ENCODE results near the gene PDLIM7.

- TF ChIP-seq ZBTB33 (IDR thresholded peaks at IDR 0.05) = no peak
- no peak for TF ChIP-seq MAX (IDR thresholded peaks at IDR 0.05; ENCODE audit: low read depth, low read length)
- no peak for TF ChIP-seq EP300 (IDR thresholded peaks at IDR 0.05; ENCODE audit: borderline replicate concordance in 1 of 2, control insufficient read depth in 1 of 2, low read depth in 2 of 2, low read length in 2 of 2)
- no peak for TF ChIP-seq RAD21 (IDR thresholded peaks at IDR 0.05; ENCODE audit: insufficient read depth, low read depth, low read length)
Measured at GRCh38 chr5:177434942-177435738, 62.3 kb downstream of the PDLIM7 start.

Data from GM12878 (cell line).